ENCODE data around the gene RHBDF1.

- TF ChIP-seq CTCF (IDR thresholded peaks at IDR 0.05 in 8 of 11, conservative IDR thresholded peaks at IDR 0.05 in 3 of 11) (no peak), POLR2A (IDR thresholded peaks at IDR 0.05) (no peak), POLR2AphosphoS5 (IDR thresholded peaks at IDR 0.05) (no peak)
These were observed 27.8 kb downstream of the RHBDF1 start for GRCh38 chr16:44655-45054.
